OCI-LY7 (cell line): ENCODE data around the gene TTLL9. TPM values are rescaled to one million over a fixed set of nuclear protein-coding genes. Genes with fewer than 3 reads are reported as not detected.

Experiments used
- BruUV-seq: library from RNA; stranded (reverse); fragments of 400-500 nt; replicated peaks from 2 replicates; lab custom pipeline; 2021; lab: Mats Ljungman, UMichigan
- CTCF ChIA-PET: fragments of 300-600 bp; sonication (Branson Sonifier 250); formaldehyde crosslinking; loops from one replicate; lab custom pipeline; 2022; ENCODE audit warnings: antibody characterized with exemption; ENCODE audit not compliant: unreplicated experiment; lab: Charles Lee
- POLR2A ChIA-PET: fragments of 300-600 bp; sonication (Branson Sonifier 250); formaldehyde crosslinking; loops from one replicate; lab custom pipeline; 2022; ENCODE audit warnings: antibody characterized with exemption; lab: Charles Lee
- DNase-seq: peaks from one replicate; pipeline ENCODE4 v3.0.0-alpha.2; 2015; ENCODE audit warnings: low spot score
- H2AFZ ChIP-seq: fragments of 200-600 bp; sonication (generic), shearing (Covaris generic); 2 replicates; pipeline ENCODE4 v1.6.1; 2014; ENCODE audit warnings: mild to moderate bottlenecking, antibody characterized with exemption, low read length, moderate library complexity
- H3K27ac ChIP-seq: fragments of 200-600 bp; sonication (generic); 2 replicates; pipeline ENCODE4 v1.5.1; 2014; ENCODE audit warnings: mixed run types, low read depth, mild to moderate bottlenecking, moderate library complexity, low read length, inconsistent platforms; ENCODE audit not compliant: poor library complexity, severe bottlenecking
- H3K36me3 ChIP-seq: fragments of 200-600 bp; sonication (generic); 2 replicates; pipeline ENCODE4 v1.6.1; 2014; ENCODE audit warnings: mild to moderate bottlenecking, antibody characterized with exemption, low read length, moderate library complexity, mixed read lengths; ENCODE audit not compliant: insufficient read depth
- H3K4me1 ChIP-seq: fragments of 200-600 bp; sonication (generic); 2 replicates; pipeline ENCODE4 v1.5.1; 2014; ENCODE audit warnings: mild to moderate bottlenecking, low read length; ENCODE audit not compliant: insufficient read depth, poor library complexity, severe bottlenecking
- H3K4me2 ChIP-seq: fragments of 200-600 bp; sonication (generic); 2 replicates; pipeline ENCODE4 v1.6.1; 2014; ENCODE audit warnings: mild to moderate bottlenecking, low read length
- H3K4me3 ChIP-seq: fragments of 200-600 bp; sonication (generic); 2 replicates; pipeline ENCODE4 v1.5.1; 2014; ENCODE audit warnings: mild to moderate bottlenecking, low read depth, low read length; ENCODE audit not compliant: poor library complexity, severe bottlenecking
- H3K79me2 ChIP-seq: fragments of 200-600 bp; sonication (generic); 2 replicates; pipeline ENCODE4 v1.6.1; 2016; ENCODE audit warnings: low read depth, mild to moderate bottlenecking, low read length, moderate library complexity, mixed read lengths; ENCODE audit not compliant: insufficient read depth
- H3K9me2 ChIP-seq: fragments of 200-600 bp; sonication (generic); 2 replicates; pipeline ENCODE4 v1.6.1; 2016; ENCODE audit warnings: mild to moderate bottlenecking, low read length, mixed read lengths; ENCODE audit not compliant: insufficient read depth
- H3K9me3 ChIP-seq: fragments of 200-600 bp; sonication (generic); 2 replicates; pipeline ENCODE4 v1.6.1; 2014; ENCODE audit warnings: mild to moderate bottlenecking, mixed run types, low read length, mixed read lengths
- H4K20me1 ChIP-seq: fragments of 200-600 bp; sonication (generic); 2 replicates; pipeline ENCODE4 v1.6.1; 2014; ENCODE audit warnings: mild to moderate bottlenecking, antibody characterized with exemption, low read length, moderate library complexity, mixed read lengths; ENCODE audit not compliant: insufficient read depth
- CTCF ChIP-seq: fragments of 200-600 bp; sonication (generic); conservative IDR thresholded peaks from 2 replicates; pipeline ENCODE4 v1.5.1; 2014; ENCODE audit warnings: mild to moderate bottlenecking, antibody characterized with exemption, low read length, moderate library complexity, mixed read lengths
- EZH2phosphoT487 ChIP-seq: fragments of 200-600 bp; sonication (generic); IDR thresholded peaks from 2 replicates; pipeline ENCODE4 v1.6.1; 2018; ENCODE audit warnings: low read depth, borderline replicate concordance, mild to moderate bottlenecking, mixed run types, antibody characterized with exemption, low read length, moderate library complexity, mixed read lengths
- intact Hi-C: fragments of 100-400 bp; cut with micrococcal nuclease; formaldehyde crosslinking; loops from one replicate; pipeline ENCODE4 v1.10.0; 2022; ENCODE audit not compliant: unreplicated experiment
- total RNA-seq, 2 experiments: library from RNA; depleted of rRNA in 1 of 2; stranded (reverse); fragments of >200 nt in 1 of 2; shearing (Covaris generic) in 1 of 2; gene quantifications; 2 replicates each; pipeline ENCODE4 v1.2.3, GENCODE V29; 2014 to 2022

The TTLL9 gene
- total RNA-seq, 2 experiments from 2014 or later: not detected

DNA sequence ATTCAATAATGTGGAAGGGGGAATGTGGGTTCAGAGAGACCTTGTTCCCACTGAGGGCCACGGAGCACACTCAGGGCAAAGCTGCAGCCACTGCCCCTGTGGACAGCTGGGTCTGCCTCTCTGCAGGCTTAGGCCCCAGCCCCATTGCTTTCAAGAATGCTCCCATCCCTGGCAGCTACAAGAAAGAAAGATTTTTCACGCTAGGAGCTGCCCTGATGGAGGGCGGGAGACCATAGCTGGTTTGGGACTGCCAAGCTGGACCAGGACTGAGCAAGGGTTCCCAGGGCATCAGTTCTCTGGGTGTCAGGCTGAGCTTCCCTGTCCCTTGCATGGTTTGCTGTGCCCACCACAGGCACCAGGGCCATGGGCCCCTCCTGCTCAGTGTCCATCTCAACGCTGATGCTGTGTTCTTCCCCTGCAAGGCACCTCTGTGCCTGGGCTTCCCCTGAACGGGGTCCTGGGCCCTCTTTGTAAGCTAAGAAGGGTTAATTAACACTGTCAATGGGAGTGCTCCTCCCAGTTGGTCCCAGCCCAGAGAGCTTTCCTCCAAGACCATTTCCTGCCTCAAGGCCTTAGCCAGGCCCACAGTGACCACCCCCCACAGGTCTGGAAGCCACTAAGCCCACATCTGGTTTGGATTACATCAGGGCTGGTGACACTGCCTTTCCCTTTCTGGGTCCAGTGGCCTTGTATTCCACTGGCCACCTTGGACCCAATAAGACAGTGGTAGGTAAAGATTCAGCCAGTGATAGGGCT is 33.4 kb upstream of the TTLL9 start:
- DNase-seq: no peak
- no peak overlapping the region for H3K4me3 ChIP-seq
- TF ChIP-seq EZH2phosphoT487 (no peak), CTCF (no peak)
- intact Hi-C loops: no loop called here
- H3K4me2 ChIP-seq: no peak overlapping the region
- no peaks in the 10 kb centered on the region for H3K36me3 ChIP-seq
- H2AFZ ChIP-seq: no peak overlapping the region
- no peak overlapping the region for H3K27ac ChIP-seq
- CTCF ChIA-PET: interaction anchor here (1.5 kb wide), 1 partner anchor 10 kb away, joined by 4 read pairs; no protein-coding TSS in a partner anchor
- no peaks in the 10 kb centered on the region for H3K4me1 ChIP-seq
- POLR2A ChIA-PET: interaction anchor here (0.9 to 1.2 kb wide), 2 partner anchors 19 to 98 kb away, joined by 3 read pairs; partner anchors contain the start of gene TPX2
- no peaks in the 10 kb centered on the region for H3K9me2 ChIP-seq
- no TSS peak for BruUV-seq
- H3K79me2 ChIP-seq: no peaks in the 10 kb centered on the region
- H3K9me3 ChIP-seq: no peaks in the 10 kb centered on the region
- H4K20me1 ChIP-seq: no peaks in the 10 kb centered on the region

GRCh38 chr20:31837896-31838397 is 32.5 kb upstream of the TTLL9 start:
- CTCF ChIA-PET: interaction anchor here (0.8 to 1.5 kb wide), 2 partner anchors 9 to 15 kb away, joined by 4 read pairs; no protein-coding TSS in a partner anchor
- no peak overlapping the region for H3K4me2 ChIP-seq
- POLR2A ChIA-PET: interaction anchor here (1.2 kb wide), 1 partner anchor 20 kb away, joined by 3 read pairs; no protein-coding TSS in a partner anchor
- no TSS peak for BruUV-seq
- peaks cover 4% of the 10 kb centered on the region for H3K4me1 ChIP-seq
- H3K9me3 ChIP-seq: no peaks in the 10 kb centered on the region
- H3K79me2 ChIP-seq: no peaks in the 10 kb centered on the region
- H3K4me3 ChIP-seq: no peak overlapping the region
- intact Hi-C loops: no loop called here
- H3K9me2 ChIP-seq: no peaks in the 10 kb centered on the region
- TF ChIP-seq CTCF: no peak
- TF ChIP-seq EZH2phosphoT487: no peak
- no peak overlapping the region for H2AFZ ChIP-seq
- H4K20me1 ChIP-seq: no peaks in the 10 kb centered on the region
- H3K27ac ChIP-seq: no peak overlapping the region
- no peaks in the 10 kb centered on the region for H3K36me3 ChIP-seq
- DNase-seq: no peak
